K562 (cell line): ENCODE data around the gene CENPX. TPM values are rescaled to one million over a fixed set of nuclear protein-coding genes. Genes with fewer than 3 reads are reported as not detected.

Experiments used
- BCL6 ChIP-seq: fragments of 250-450 bp; sonication (Bioruptor Pico); IDR thresholded peaks from 2 replicates; pipeline ENCODE4 v1.4.0; 2020
- CC2D1A ChIP-seq: fragments of 450-650 bp; IDR thresholded peaks from 2 replicates; pipeline ENCODE4 v1.6.1; 2017; ENCODE audit warnings: mild to moderate bottlenecking
- CCAR2 ChIP-seq: fragments of 200-400 bp; formaldehyde crosslinking; IDR thresholded peaks from 2 replicates; pipeline ENCODE4 v1.6.1; 2017; ENCODE audit warnings: mild to moderate bottlenecking, low read depth, low read length
- DMBX1 ChIP-seq: fragments of 250-450 bp; sonication (Bioruptor Pico); IDR thresholded peaks from 2 replicates; pipeline ENCODE4 v1.8.0; 2022; ENCODE audit warnings: inconsistent platforms, mild to moderate bottlenecking, moderate library complexity, borderline replicate concordance
- EGR1 ChIP-seq: fragments of 450-650 bp; conservative IDR thresholded peaks from 2 replicates; pipeline ENCODE4 v1.6.1; 2017; ENCODE audit warnings: mild to moderate bottlenecking
- ETV1 ChIP-seq: fragments of 450-650 bp; conservative IDR thresholded peaks from 2 replicates; pipeline ENCODE4 v1.6.1; 2016; ENCODE audit warnings: missing genetic modification characterization, control low read depth, low read depth, missing compliant biosample characterization
- GABPA ChIP-seq: fragments of 200-800 bp; sonication (Bioruptor generic); conservative IDR thresholded peaks from 2 replicates; pipeline ENCODE4 v1.6.1; 2016; ENCODE audit warnings: low read depth, missing genetic modification characterization, missing compliant biosample characterization
- HDAC2 ChIP-seq: fragments of 450-650 bp; IDR thresholded peaks from 2 replicates; pipeline ENCODE4 v1.6.1; 2016; ENCODE audit warnings: mild to moderate bottlenecking
- HMG20A ChIP-seq: fragments of 450-650 bp; formaldehyde crosslinking; conservative IDR thresholded peaks from 2 replicates; pipeline ENCODE4 v1.4.0; 2020; ENCODE audit warnings: mild to moderate bottlenecking, mixed read lengths
- KAT2B ChIP-seq: IDR thresholded peaks from one replicate; pipeline ENCODE4 v1.6.1; 2012; ENCODE audit warnings: low read depth, mild to moderate bottlenecking, control low read depth, inconsistent platforms, low read length, moderate library complexity
- NFRKB ChIP-seq: fragments of 450-650 bp; IDR thresholded peaks from 2 replicates; pipeline ENCODE4 v1.6.1; 2016; ENCODE audit warnings: low read depth
- NR2C1 ChIP-seq, 2 experiments: fragments of 450-650 bp; IDR thresholded peaks; 2 replicates each; pipeline ENCODE4 v1.6.1; 2017; ENCODE audit warnings: mild to moderate bottlenecking in 2 of 2, antibody characterized with exemption in 1 of 2, inconsistent platforms in 1 of 2, missing compliant biosample characterization in 1 of 2, missing genetic modification characterization in 1 of 2
- POLR2AphosphoS2 ChIP-seq: IDR thresholded peaks from 2 replicates; pipeline ENCODE4 v1.6.1; 2012; ENCODE audit warnings: low read length, improper control_type of control experiment
- RBM15 ChIP-seq: fragments of 200-400 bp; formaldehyde crosslinking; IDR thresholded peaks from 2 replicates; pipeline ENCODE4 v1.6.1; 2018; ENCODE audit warnings: mild to moderate bottlenecking, low read length, moderate library complexity; ENCODE audit not compliant: insufficient read depth
- SMARCA4 ChIP-seq: fragments of 450-650 bp; IDR thresholded peaks from 2 replicates; pipeline ENCODE4 v1.6.1; 2016
- TEAD1 ChIP-seq, 2 experiments: fragments of 450-650 bp in 1 of 2; sonication (generic) in 1 of 2; formaldehyde crosslinking; IDR thresholded peaks; 2 replicates each; pipeline versions ENCODE4 v1.4.0 to v1.8.0; 2020 to 2022; ENCODE audit warnings: mild to moderate bottlenecking in 2 of 2, missing genetic modification reagents in 1 of 2
- ZNF134 ChIP-seq: fragments of 250-450 bp; sonication (Bioruptor Pico); conservative IDR thresholded peaks from 2 replicates; pipeline ENCODE4 v1.4.0; 2020
- ZNF174 ChIP-seq: fragments of 250-450 bp; sonication (Bioruptor Pico); IDR thresholded peaks from 2 replicates; pipeline ENCODE4 v1.4.0; 2020; ENCODE audit warnings: mild to moderate bottlenecking
- ZNF316 ChIP-seq: fragments of 450-650 bp; IDR thresholded peaks from 2 replicates; pipeline ENCODE4 v1.6.1; 2016
- ZNF445 ChIP-seq: fragments of 250-450 bp; sonication (Bioruptor Pico); IDR thresholded peaks from 2 replicates; pipeline ENCODE4 v1.4.0; 2020; ENCODE audit warnings: low read depth, mild to moderate bottlenecking, moderate library complexity
- polyA plus RNA-seq, 8 experiments: library from polyadenylated mRNA; depleted of rRNA in 4 of 8; stranded (reverse) in 5 of 8; unstranded in 3 of 8; fragments of >200 nt; fragmentation: Nextera tagmentation in 2 of 8; fragmentation: Illumina TruSeq in 1 of 8; extraction: Ambion mirVana in 2 of 8; extraction: Trizol in 1 of 8; gene quantifications; 2 replicates each; pipeline versions ENCODE4 v1.2.1 to v1.2.3, GENCODE V29; 2011 to 2014; ENCODE audit warnings: inconsistent platforms in 1 of 8, missing spikeins in 1 of 8
- total RNA-seq, 7 experiments: library from RNA; depleted of rRNA in 6 of 7; stranded (reverse); fragments of >200 nt in 6 of 7; fragmentation: Illumina TruSeq in 2 of 7; extraction: Trizol in 2 of 7; gene quantifications; 2 replicates each; pipeline versions ENCODE4 v1.2.1 to v1.2.3, GENCODE V29; 2011 to 2021; ENCODE audit warnings: low replicate concordance in 1 of 7
- TF ChIP-seq, protein P1 (sequence below): fragments of 250-450 bp; sonication (Bioruptor Pico); IDR thresholded peaks from 2 replicates; pipeline ENCODE4 v1.4.0; 2020; ENCODE audit warnings: mild to moderate bottlenecking
- TF ChIP-seq, protein P2 (sequence below): sonication (generic); formaldehyde crosslinking; IDR thresholded peaks from 2 replicates; pipeline ENCODE4 v1.8.1; 2022; ENCODE audit warnings: missing genetic modification reagents
- TF ChIP-seq, protein P3 (sequence below), 3 experiments: IDR thresholded peaks in 2 of 3; conservative IDR thresholded peaks in 1 of 3; 2 replicates each; pipeline ENCODE4 v1.5.1; 2011 to 2012; ENCODE audit warnings: low read length in 3 of 3, mild to moderate bottlenecking in 3 of 3, control low read depth in 2 of 3, improper control_type of control experiment in 1 of 3, inconsistent platforms in 1 of 3, low read depth in 1 of 3, mixed read lengths in 1 of 3, moderate library complexity in 1 of 3; ENCODE audit not compliant: insufficient read depth in 2 of 3
- TF ChIP-seq, protein P4 (sequence below): fragments of 200-800 bp; sonication (Bioruptor generic); IDR thresholded peaks from 2 replicates; pipeline ENCODE4 v1.6.1; 2017; ENCODE audit warnings: missing genetic modification characterization, missing compliant biosample characterization

CENPX gene
- total and polyA plus RNA-seq, 9 of the 15 experiments (the other 6 are each of a cell fraction or from before 2014, with no cell fraction given), result 32.7 to 352 (median 127) TPM

DNA sequence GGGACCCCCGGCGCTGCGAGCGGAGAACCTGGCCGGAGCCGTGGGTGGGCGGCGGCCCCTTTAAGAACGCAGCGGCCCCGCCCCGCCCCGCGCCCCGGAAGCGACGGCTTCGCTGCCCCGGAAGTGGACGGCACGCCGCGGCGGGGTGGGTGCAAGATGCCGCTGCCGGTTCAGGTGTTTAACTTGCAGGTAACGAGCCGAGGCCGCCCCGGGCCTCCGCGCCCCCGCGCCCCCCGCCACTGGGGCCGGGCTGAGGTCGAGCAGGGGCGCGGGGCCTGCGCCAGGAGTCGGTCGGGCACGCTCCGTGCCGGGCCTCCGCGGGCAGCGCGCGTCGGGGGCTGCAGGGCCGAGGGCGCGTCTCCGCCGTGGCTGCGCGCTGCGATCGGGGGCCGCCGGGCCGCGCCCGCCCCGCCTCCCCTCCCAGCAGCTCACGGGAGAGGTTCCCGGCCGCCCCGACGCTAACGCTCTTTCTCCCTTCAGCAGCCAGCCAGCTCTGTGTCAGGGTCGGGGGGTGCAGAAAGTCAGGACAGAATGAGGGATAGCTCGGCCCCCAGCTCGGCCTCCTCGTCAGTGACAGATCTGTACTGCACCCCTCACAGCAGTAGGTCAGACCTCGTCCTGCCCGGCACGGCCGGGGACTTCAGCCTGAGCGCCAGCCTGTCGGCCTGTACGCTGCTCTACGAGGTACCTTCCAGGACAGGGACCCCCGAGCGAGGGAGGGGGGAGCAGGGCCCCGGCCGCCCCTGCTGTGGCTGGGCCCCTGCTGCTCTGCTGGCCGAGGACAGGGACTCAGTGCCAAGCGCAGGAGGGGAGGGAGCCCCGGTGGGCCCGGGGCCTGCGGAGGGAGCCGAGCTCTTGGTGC, 29.3 kb upstream of the CENPX start, which contains the start of the genes GPS1 and RFNG (continued):
- TF ChIP-seq, protein P1, sequence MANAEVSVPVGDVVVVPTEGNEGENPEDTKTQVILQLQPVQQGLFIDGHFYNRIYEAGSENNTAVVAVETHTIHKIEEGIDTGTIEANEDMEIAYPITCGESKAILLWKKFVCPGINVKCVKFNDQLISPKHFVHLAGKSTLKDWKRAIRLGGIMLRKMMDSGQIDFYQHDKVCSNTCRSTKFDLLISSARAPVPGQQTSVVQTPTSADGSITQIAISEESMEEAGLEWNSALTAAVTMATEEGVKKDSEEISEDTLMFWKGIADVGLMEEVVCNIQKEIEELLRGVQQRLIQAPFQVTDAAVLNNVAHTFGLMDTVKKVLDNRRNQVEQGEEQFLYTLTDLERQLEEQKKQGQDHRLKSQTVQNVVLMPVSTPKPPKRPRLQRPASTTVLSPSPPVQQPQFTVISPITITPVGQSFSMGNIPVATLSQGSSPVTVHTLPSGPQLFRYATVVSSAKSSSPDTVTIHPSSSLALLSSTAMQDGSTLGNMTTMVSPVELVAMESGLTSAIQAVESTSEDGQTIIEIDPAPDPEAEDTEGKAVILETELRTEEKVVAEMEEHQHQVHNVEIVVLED, result peak; percentile 82
- TF ChIP-seq ZNF316 (no peak), POLR2AphosphoS2 (no peak), ZNF134 (no peak), BCL6 (CRISPR knock-in tag) (no peak), SMARCA4 (no peak), ETV1 (tag) (no peak), CCAR2 (no peak), HMG20A (CRISPR knock-in tag) (no peak), RBM15 (no peak), NR2C1 (IDR thresholded peaks at IDR 0.05) (peak; percentile 95), NR2C1 (tag; IDR thresholded peaks at IDR 0.05) (peak; percentile 96), TEAD1 (CRISPR knock-in tag; IDR thresholded peaks at IDR 0.05) (no peak), NFRKB (no peak), CC2D1A (no peak), DMBX1 (CRISPR knock-in tag) (no peak), ZNF174 (CRISPR knock-in tag) (no peak), KAT2B (no peak), GABPA (peak; percentile 99), ZNF445 (no peak), EGR1 (no peak), HDAC2 (no peak)
- TF ChIP-seq, protein P2, sequence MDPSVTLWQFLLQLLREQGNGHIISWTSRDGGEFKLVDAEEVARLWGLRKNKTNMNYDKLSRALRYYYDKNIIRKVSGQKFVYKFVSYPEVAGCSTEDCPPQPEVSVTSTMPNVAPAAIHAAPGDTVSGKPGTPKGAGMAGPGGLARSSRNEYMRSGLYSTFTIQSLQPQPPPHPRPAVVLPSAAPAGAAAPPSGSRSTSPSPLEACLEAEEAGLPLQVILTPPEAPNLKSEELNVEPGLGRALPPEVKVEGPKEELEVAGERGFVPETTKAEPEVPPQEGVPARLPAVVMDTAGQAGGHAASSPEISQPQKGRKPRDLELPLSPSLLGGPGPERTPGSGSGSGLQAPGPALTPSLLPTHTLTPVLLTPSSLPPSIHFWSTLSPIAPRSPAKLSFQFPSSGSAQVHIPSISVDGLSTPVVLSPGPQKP (CRISPR knock-in tag), result no peak
- TF ChIP-seq, protein P3, sequence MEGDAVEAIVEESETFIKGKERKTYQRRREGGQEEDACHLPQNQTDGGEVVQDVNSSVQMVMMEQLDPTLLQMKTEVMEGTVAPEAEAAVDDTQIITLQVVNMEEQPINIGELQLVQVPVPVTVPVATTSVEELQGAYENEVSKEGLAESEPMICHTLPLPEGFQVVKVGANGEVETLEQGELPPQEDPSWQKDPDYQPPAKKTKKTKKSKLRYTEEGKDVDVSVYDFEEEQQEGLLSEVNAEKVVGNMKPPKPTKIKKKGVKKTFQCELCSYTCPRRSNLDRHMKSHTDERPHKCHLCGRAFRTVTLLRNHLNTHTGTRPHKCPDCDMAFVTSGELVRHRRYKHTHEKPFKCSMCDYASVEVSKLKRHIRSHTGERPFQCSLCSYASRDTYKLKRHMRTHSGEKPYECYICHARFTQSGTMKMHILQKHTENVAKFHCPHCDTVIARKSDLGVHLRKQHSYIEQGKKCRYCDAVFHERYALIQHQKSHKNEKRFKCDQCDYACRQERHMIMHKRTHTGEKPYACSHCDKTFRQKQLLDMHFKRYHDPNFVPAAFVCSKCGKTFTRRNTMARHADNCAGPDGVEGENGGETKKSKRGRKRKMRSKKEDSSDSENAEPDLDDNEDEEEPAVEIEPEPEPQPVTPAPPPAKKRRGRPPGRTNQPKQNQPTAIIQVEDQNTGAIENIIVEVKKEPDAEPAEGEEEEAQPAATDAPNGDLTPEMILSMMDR (IDR thresholded peaks at IDR 0.05 in 2 of 3, conservative IDR thresholded peaks at IDR 0.05 in 1 of 3; ENCODE audit: insufficient read depth in 2 of 3, low read depth in 1 of 3, low read length in 3 of 3), result no peak
- TF ChIP-seq, protein P4, sequence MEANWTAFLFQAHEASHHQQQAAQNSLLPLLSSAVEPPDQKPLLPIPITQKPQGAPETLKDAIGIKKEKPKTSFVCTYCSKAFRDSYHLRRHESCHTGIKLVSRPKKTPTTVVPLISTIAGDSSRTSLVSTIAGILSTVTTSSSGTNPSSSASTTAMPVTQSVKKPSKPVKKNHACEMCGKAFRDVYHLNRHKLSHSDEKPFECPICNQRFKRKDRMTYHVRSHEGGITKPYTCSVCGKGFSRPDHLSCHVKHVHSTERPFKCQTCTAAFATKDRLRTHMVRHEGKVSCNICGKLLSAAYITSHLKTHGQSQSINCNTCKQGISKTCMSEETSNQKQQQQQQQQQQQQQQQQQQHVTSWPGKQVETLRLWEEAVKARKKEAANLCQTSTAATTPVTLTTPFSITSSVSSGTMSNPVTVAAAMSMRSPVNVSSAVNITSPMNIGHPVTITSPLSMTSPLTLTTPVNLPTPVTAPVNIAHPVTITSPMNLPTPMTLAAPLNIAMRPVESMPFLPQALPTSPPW (CRISPR knock-in tag), result peak; percentile 86
